K562 treated with DMSO at 1 percent for 48 hours (cell line): Measurements from ENCODE around the gene PLEKHA4. TPM values are rescaled to one million over a fixed set of nuclear protein-coding genes. Genes with fewer than 3 reads are reported as not detected.

Experiments used
- total RNA-seq: library from RNA; unstranded; fragments of 300-600 nt; gene quantifications from 2 replicates; pipeline ENCODE4 v1.2.3, GENCODE V29; 2022; ENCODE audit warnings: low replicate concordance; ENCODE audit errors: extremely low read depth

Gene PLEKHA4, protein sequence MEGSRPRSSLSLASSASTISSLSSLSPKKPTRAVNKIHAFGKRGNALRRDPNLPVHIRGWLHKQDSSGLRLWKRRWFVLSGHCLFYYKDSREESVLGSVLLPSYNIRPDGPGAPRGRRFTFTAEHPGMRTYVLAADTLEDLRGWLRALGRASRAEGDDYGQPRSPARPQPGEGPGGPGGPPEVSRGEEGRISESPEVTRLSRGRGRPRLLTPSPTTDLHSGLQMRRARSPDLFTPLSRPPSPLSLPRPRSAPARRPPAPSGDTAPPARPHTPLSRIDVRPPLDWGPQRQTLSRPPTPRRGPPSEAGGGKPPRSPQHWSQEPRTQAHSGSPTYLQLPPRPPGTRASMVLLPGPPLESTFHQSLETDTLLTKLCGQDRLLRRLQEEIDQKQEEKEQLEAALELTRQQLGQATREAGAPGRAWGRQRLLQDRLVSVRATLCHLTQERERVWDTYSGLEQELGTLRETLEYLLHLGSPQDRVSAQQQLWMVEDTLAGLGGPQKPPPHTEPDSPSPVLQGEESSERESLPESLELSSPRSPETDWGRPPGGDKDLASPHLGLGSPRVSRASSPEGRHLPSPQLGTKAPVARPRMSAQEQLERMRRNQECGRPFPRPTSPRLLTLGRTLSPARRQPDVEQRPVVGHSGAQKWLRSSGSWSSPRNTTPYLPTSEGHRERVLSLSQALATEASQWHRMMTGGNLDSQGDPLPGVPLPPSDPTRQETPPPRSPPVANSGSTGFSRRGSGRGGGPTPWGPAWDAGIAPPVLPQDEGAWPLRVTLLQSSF
- total RNA-seq, result not detected in 2 replicates

DNA sequence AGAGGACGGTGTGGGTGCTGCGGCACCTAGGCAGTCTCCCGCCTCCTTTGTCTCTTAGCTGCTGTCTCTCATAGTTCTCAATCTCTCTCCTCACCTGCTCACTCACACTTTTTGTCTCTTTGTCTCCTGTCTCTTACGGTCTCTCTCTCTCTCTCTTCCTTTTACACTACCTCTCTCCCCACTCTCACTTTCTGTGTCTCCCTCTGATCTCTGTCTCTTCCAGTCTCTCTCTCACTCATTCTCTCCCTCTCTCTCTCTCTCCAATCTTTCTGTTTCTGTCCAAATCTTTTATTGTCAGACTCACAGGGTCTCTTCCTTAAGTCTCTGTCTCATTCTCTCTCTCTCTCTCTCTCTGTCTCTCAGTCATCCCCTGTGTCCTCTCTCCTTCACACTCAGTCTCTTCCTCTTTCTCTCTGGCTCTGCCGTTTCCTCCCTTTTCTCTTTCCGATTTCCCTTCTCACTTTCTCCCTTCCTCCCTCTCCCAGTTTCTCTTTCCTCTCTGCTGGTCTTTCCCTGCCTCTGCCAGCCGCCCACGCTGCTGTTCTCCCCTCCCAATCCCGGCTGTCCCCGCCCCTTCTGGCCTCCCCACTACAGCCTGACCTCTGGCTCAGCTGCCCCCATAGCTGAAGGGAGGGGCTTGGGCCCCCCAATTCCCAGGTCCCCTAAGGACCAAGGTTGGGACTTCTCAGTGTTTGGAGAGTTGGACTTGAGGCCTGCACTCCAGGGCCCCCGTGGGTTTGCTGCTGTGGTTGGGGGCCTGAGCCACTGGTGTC is at the start of gene PLEKHA4:
Gene PLEKHA4 (minus strand): TSS at position 504 of the 773 bp plus-strand sequence. CDS start 997 bp downstream, outside the sequence.

DNA sequence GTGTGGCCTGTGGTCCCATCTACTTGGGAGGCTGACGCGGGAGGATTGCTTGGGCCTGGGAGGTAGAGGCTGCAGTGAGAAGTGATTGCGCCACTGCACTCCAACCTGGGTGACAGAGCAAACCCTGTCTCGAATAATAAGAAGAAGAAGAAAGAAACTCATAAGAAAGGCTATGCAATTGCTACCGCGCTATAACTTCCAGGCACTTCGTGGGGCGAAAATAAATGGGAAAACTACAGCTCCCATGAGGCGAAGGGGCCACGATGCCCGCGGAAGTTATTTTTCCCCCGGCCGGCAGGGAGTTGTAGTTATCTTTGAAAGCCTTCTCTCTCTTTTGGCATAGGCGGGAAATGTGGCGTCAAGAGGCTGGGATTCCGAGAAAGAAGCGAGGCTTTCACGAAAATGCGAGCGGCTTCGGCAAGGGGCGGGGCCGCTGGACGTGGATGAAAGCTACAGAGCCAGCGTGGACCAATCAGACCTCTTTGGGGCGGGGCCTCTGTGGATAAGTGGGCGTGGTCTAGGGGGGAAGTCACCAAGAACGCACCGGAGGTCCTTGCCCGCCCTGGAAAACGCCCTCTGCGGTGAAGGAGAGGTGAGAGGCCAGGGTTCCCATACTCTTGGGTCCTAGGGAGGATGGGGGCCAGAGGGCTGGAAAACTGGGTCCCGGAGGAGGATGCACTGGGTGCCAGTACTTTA is 31.5 kb upstream of the PLEKHA4 start, which contains the start of gene NUCB1:
Gene NUCB1 (plus strand): TSS at position 532 of the 696 bp plus-strand sequence. CDS start 485 bp downstream, outside the sequence.

DNA sequence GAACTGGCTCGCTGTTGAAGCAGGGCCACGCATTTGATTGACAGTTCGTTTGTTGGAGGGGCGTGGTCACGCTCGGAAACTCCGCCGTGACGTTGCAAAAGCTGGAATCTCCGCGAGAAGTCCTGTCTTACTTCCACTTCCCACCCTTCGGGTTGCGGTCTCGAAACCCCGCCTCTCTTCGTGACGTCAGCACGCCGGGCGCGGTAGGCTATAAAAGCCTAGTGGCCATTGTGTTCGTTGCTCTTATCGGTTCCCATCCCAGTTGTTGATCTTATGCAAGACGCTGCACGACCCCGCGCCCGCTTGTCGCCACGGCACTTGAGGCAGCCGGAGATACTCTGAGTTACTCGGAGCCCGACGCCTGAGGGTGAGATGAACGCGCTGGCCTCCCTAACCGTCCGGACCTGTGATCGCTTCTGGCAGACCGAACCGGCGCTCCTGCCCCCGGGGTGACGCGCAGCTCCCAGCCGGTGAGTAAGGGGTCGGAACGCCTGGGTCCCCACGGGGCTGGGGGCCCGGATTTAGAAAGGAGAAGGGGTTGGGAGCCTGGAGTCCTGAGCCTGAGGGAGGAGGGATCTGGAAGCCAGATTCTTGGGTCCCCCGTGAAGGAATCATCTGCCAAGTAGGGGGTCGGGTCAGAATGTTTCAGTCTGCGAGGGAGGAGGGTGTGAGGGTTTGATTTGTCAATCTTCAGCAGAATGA is 3.9 kb upstream of the PLEKHA4 start, which contains the start of gene PPP1R15A:
Gene PPP1R15A (plus strand): TSS at position 240 of the 702 bp plus-strand sequence. CDS start 813 bp downstream, outside the sequence.

DNA sequence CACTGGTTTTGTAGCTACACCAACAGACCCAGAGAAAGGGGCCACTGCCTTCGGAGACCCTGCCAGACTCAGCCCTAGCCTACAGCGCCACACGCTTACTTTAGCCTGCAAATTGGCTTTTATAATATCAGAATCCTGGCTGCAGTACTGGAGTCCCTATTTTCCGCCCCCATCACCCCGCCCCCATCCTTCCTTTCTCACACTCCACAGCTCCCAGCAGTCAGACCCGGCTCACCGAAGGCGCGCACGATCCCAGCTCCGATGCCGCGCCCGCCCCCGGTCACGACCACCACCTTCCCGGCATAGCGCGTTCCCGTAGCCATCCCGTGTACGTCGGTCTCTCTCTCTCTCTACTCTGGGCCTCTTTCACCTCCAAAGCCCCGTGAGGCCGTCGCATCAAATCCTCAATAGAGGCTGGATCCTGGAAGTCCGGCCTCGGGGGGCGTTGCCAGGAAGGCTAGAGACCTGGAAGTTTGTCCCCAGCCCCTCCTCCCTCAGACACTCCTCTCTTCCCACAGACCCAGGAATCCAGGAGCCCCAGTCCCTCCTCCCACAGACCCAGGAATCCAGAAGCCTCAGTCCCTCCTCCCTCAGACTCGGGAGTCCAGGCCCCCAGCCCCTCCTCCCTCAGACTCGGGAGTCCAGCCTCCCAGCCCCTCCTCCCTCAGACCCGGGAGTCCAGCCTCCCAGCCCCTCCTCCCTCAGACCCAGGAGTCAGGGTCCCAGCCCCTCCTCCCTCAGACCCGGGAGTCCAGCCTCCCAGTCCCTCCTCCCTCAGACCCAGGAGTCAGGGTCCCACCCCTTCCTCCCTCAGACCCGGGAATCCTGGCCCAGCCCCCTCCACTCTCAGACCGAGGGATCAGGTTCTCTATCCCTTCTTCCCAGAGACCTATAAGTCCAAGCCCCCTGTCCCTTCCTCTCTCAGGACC is 32.1 kb downstream of the PLEKHA4 start, which contains the start of gene HSD17B14:
Gene HSD17B14 (minus strand): TSS at position 403 of the 929 bp plus-strand sequence. CDS start 80 bp downstream, at position 323.

Other genes starting within 250 kb of the PLEKHA4 start
- 1,825 and 4,740 TPM in 2 replicates for gene RPL18, start 249.4 kb downstream of the PLEKHA4 start, total RNA-seq
- gene SPHK2, start 249.1 kb downstream of the PLEKHA4 start, total RNA-seq, result not detected in 2 replicates
- gene DBP, start 231.2 kb downstream of the PLEKHA4 start, total RNA-seq, result not detected in 2 replicates
- gene CA11, start 222.4 kb downstream of the PLEKHA4 start, total RNA-seq, result not detected in 2 replicates
- not detected in 2 replicates for gene NTN5, start 195.6 kb downstream of the PLEKHA4 start, total RNA-seq
- not detected in 2 replicates for gene FUT2, start 172.6 kb downstream of the PLEKHA4 start, total RNA-seq
- gene MAMSTR, start 148.9 kb downstream of the PLEKHA4 start, total RNA-seq, result not detected in 2 replicates
- gene RASIP1, start 128.0 kb downstream of the PLEKHA4 start, total RNA-seq, result not detected in 2 replicates
- not detected in 2 replicates for gene IZUMO1, start 121.7 kb downstream of the PLEKHA4 start, total RNA-seq
- gene FUT1, start 116.0 kb downstream of the PLEKHA4 start, total RNA-seq, result not detected in 2 replicates
- gene FGF21, start 113.1 kb downstream of the PLEKHA4 start, total RNA-seq, result not detected in 2 replicates
- gene BCAT2, start 57.6 kb downstream of the PLEKHA4 start, total RNA-seq, result not detected in 2 replicates
- gene HSD17B14, start 32.1 kb downstream of the PLEKHA4 start, total RNA-seq, result not detected in 2 replicates
- gene PPP1R15A, start 3.8 kb upstream of the PLEKHA4 start, total RNA-seq, result not detected in 2 replicates
- not detected in 2 replicates for gene TULP2, start 30.1 kb upstream of the PLEKHA4 start, total RNA-seq
- gene NUCB1, start 31.7 kb upstream of the PLEKHA4 start, total RNA-seq, result 924 and 1,522 TPM in 2 replicates
- not detected in 2 replicates for gene DHDH, start 65.1 kb upstream of the PLEKHA4 start, total RNA-seq
- not detected in 2 replicates for gene BAX, start 86.3 kb upstream of the PLEKHA4 start, total RNA-seq
- gene FTL, start 96.7 kb upstream of the PLEKHA4 start, total RNA-seq, result 5,393 and 6,511 TPM in 2 replicates
- gene GYS1, start 124.7 kb upstream of the PLEKHA4 start, total RNA-seq, result 109 TPM in 1 of 2 replicates, not detected in the other
- not detected in 2 replicates for gene RUVBL2, start 125.3 kb upstream of the PLEKHA4 start, total RNA-seq
- gene LHB, start 148.5 kb upstream of the PLEKHA4 start, total RNA-seq, result not detected in 2 replicates
- not detected in 2 replicates for gene CGB3, start 155.7 kb upstream of the PLEKHA4 start, total RNA-seq
- not detected in 2 replicates for gene CGB2, start 163.3 kb upstream of the PLEKHA4 start, total RNA-seq
- gene CGB1, start 168.3 kb upstream of the PLEKHA4 start, total RNA-seq, result not detected in 2 replicates
- gene CGB5, start 175.2 kb upstream of the PLEKHA4 start, total RNA-seq, result not detected in 2 replicates
- not detected in 2 replicates for gene CGB8, start 180.5 kb upstream of the PLEKHA4 start, total RNA-seq
- gene CGB7, start 189.1 kb upstream of the PLEKHA4 start, total RNA-seq, result not detected in 2 replicates
- not detected in 2 replicates for gene NTF4, start 196.2 kb upstream of the PLEKHA4 start, total RNA-seq
- gene KCNA7, start 204.1 kb upstream of the PLEKHA4 start, total RNA-seq, result not detected in 2 replicates
- gene SNRNP70, start 216.8 kb upstream of the PLEKHA4 start, total RNA-seq, result not detected in 2 replicates
- gene LIN7B, start 245.8 kb upstream of the PLEKHA4 start, total RNA-seq, result not detected in 2 replicates